ENCODE data around the gene THADA. TPM values are rescaled to one million over a fixed set of nuclear protein-coding genes. Genes with fewer than 3 reads are reported as not detected.
A peak's percentile ranks its signal among the peaks of the same experiment; 100 is the strongest.

Gene THADA
- total and polyA plus RNA-seq, 5 donors from 2014 or later = 19.1 to 52.9 (median 20.2) TPM

DNA sequence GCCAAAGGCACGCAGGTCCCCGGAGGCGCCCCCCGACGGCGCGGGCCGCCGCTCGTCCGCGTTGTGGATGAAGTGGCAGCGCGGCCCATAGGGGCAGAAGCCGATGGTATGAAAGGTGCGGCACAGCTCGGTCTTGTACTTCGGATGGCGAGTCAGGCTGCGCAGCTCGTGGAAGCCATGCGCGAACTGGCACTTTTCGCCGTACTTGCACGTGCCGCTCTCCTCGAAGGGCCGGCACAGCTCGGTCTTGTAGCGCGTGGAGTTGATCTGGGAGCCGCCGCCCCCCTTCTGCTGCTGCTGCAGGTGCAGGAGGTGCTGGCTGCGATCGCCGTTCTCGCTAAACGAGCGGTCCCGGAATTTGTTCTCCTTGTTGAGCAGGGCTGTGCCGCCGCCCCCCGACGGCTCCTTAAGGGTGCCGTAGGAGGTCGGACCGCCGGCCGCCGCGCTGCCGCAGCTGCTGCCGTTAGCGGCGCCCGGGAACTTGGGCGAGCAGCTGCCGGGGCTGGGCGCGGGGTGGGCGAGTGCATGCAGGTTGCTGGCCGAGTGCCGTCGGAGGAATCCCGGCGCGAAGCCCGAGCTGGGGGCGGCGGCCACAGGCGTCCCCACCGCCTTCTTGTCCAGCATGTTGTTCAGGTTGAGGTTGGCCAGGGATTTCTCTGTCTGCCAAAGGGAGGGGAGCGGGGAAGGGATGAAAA, 370.6 kb downstream of the THADA start:
- peaks cover 17 to 42% (median 32%) of the 10 kb centered on the region in 4 donors for H3K4me1 Mint-ChIP-seq
- peaks cover 35% of the 10 kb centered on the region for H3K36me3 ChIP-seq (ENCODE audit: control insufficient read depth, insufficient read depth, low read length)
- peaks cover 59% of the 10 kb centered on the region for H3K4me1 ChIP-seq (ENCODE audit: control insufficient read depth, insufficient read depth, low read length, poor library complexity, severe bottlenecking)
- H3K36me3 Mint-ChIP-seq = peaks cover 35% of the 10 kb centered on the region
- no peaks in the 10 kb centered on the region for H3K27me3 ChIP-seq (ENCODE audit: control insufficient read depth, insufficient read depth, low read length)
- H3K27ac ChIP-seq (ENCODE audit: insufficient read depth, low read length, poor library complexity, severe bottlenecking) = peak overlapping the region; percentile 96
- H3K4me3 Mint-ChIP-seq = peak overlapping the region; percentile 84 to 100 (median 97)
- peaks cover 0 to 4% (median 0%) of the 10 kb centered on the region in 7 donors for H3K9me3 Mint-ChIP-seq
- peak; percentile 51 to 84 (median 77) for DNase-seq
- no peak for ATAC-seq (ENCODE audit: low read depth in 2 of 2)
- H3K4me3 ChIP-seq (ENCODE audit: low read depth, low read length) = peak overlapping the region; percentile 72
- peak overlapping the region; percentile 90 to 91 (median 90) for H3K27ac Mint-ChIP-seq
- no peaks in the 10 kb centered on the region for H3K9me3 ChIP-seq (ENCODE audit: control insufficient read depth in 2 of 2, low read length in 2 of 2)
- H3K27me3 Mint-ChIP-seq = peaks cover 27% of the 10 kb centered on the region

DNA sequence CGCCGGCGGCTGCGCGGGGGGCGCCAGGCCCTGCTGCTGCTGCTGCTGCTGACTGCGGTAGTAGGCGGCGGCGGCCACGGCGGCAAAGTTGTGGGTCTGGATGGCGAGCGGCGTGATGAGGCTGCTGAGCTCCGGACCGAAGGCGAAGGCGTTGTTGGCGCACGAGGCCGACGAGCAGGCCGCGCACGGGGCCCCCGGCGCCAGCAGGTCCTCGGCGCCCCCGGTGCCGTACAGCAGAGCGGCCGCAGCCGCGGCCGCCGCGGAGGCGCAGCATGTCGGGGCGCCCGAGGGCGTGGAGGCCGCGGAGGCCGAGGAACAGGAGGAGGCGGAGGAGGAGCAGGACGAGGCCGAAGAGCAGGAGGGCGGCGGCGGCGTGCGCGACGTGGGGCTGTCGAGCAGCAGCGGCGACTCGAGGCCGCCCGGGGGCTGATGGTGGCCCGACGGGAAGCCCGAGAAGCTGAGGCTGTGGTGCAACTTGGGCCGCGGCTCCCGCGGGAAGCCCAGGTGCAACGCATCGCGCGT, 371.2 kb downstream of the THADA start:
- Mint-ChIP-seq H3K4me3 (peak overlapping the region; percentile 93 to 100 (median 97)), H3K9me3 (peaks cover 0 to 4% (median 0%) of the 10 kb centered on the region in 7 donors), H3K4me1 (peaks cover 14 to 44% (median 35%) of the 10 kb centered on the region in 4 donors), H3K27me3 (peaks cover 33% of the 10 kb centered on the region), H3K36me3 (peaks cover 34% of the 10 kb centered on the region), H3K27ac (peak overlapping the region in 2 of 3 donors; percentile 9 to 97)
- ATAC-seq (ENCODE audit: low read depth in 2 of 2) = no peak
- Histone ChIP-seq H3K36me3 (ENCODE audit: control insufficient read depth, insufficient read depth, low read length) (peaks cover 33% of the 10 kb centered on the region), H3K4me3 (ENCODE audit: low read depth, low read length) (peak overlapping the region; percentile 64), H3K9me3 (ENCODE audit: control insufficient read depth in 2 of 2, low read length in 2 of 2) (no peaks in the 10 kb centered on the region), H3K27me3 (ENCODE audit: control insufficient read depth, insufficient read depth, low read length) (no peaks in the 10 kb centered on the region), H3K4me1 (ENCODE audit: control insufficient read depth, insufficient read depth, low read length, poor library complexity, severe bottlenecking) (peaks cover 63% of the 10 kb centered on the region), H3K27ac (ENCODE audit: insufficient read depth, low read length, poor library complexity, severe bottlenecking) (peak overlapping the region; percentile 96)
- peak in 2 of 3 donors; percentile 37 to 70 for DNase-seq

DNA sequence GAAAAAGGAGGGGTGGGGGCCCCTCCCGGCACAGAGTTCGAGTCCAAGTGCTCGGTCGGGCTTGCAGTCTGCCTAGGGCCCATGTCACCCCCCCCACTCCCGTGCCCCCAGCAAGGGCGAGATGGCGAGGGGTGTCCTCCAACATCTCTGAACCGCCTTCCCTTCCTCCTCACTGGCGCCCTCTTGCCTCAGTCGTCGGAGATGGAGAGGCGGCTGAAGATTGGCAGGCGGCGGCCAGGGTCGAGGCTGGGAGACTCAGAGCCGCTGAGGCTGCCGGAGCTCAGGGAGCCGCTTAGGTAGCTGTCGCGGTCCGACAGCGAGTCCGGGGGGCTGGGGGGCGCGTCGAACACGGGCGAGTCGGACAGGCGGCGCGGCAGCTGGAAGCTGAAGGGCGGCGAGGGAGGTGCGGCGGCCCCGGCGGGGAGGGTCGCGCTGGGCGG, 371.7 kb downstream of the THADA start:
- H3K9me3 ChIP-seq (ENCODE audit: control insufficient read depth in 2 of 2, low read length in 2 of 2) = no peaks in the 10 kb centered on the region
- Mint-ChIP-seq H3K27ac (peak overlapping the region; percentile 97 to 99 (median 98)), H3K4me1 (peaks cover 10 to 43% (median 34%) of the 10 kb centered on the region in 4 donors), H3K9me3 (peaks cover 0 to 5% (median 0%) of the 10 kb centered on the region in 7 donors), H3K27me3 (peaks cover 34% of the 10 kb centered on the region), H3K4me3 (peak overlapping the region; percentile 93 to 100 (median 98)), H3K36me3 (peaks cover 31% of the 10 kb centered on the region)
- peaks cover 64% of the 10 kb centered on the region for H3K4me1 ChIP-seq (ENCODE audit: control insufficient read depth, insufficient read depth, low read length, poor library complexity, severe bottlenecking)
- H3K4me3 ChIP-seq (ENCODE audit: low read depth, low read length) = peak overlapping the region; percentile 98
- H3K27me3 ChIP-seq (ENCODE audit: control insufficient read depth, insufficient read depth, low read length) = no peaks in the 10 kb centered on the region
- no peak for ATAC-seq (ENCODE audit: low read depth in 2 of 2)
- H3K27ac ChIP-seq (ENCODE audit: insufficient read depth, low read length, poor library complexity, severe bottlenecking) = peak overlapping the region; percentile 96
- DNase-seq = peak; percentile 57 to 85 (median 80)
- H3K36me3 ChIP-seq (ENCODE audit: control insufficient read depth, insufficient read depth, low read length) = peaks cover 33% of the 10 kb centered on the region

DNA sequence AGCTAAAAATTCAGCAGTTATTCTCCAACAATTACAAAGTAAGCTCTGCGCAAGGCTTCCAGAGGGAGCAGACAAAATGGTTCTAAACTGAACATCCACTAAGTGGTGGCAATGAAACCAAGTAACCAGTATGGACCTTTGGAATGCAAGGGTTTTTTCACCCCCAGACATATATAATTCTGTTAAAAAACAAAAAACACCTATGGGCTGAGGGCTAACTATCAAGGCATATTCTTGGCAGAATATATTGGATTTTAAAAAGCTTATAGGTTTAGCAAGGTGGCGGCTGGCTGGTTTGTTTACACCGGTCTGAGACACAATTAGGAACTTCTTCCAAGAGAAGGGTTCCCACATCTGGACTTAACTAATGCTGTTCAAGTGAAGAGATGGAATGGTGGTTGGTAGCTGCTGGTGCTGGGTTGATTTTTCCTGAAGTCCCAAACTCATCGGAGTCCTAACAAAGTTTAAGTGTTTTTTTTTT, 372.3 kb downstream of the THADA start:
- Mint-ChIP-seq H3K4me3 (peak overlapping the region; percentile 93 to 100 (median 98)), H3K36me3 (peaks cover 31% of the 10 kb centered on the region), H3K27ac (peak overlapping the region; percentile 97 to 99 (median 98)), H3K4me1 (peaks cover 7 to 43% (median 35%) of the 10 kb centered on the region in 4 donors), H3K9me3 (peaks cover 0 to 5% (median 0%) of the 10 kb centered on the region in 7 donors), H3K27me3 (peaks cover 37% of the 10 kb centered on the region)
- H3K9me3 ChIP-seq (ENCODE audit: control insufficient read depth in 2 of 2, low read length in 2 of 2) = no peaks in the 10 kb centered on the region
- H3K4me3 ChIP-seq (ENCODE audit: low read depth, low read length) = peak overlapping the region; percentile 98
- H3K27me3 ChIP-seq (ENCODE audit: control insufficient read depth, insufficient read depth, low read length) = no peaks in the 10 kb centered on the region
- H3K36me3 ChIP-seq (ENCODE audit: control insufficient read depth, insufficient read depth, low read length) = peaks cover 33% of the 10 kb centered on the region
- DNase-seq (peak in 2 of 3 donors; percentile 37 to 39), ATAC-seq (ENCODE audit: low read depth in 2 of 2) (no peak)
- H3K27ac ChIP-seq (ENCODE audit: insufficient read depth, low read length, poor library complexity, severe bottlenecking) = peak overlapping the region; percentile 96
- H3K4me1 ChIP-seq (ENCODE audit: control insufficient read depth, insufficient read depth, low read length, poor library complexity, severe bottlenecking) = peaks cover 64% of the 10 kb centered on the region

DNA sequence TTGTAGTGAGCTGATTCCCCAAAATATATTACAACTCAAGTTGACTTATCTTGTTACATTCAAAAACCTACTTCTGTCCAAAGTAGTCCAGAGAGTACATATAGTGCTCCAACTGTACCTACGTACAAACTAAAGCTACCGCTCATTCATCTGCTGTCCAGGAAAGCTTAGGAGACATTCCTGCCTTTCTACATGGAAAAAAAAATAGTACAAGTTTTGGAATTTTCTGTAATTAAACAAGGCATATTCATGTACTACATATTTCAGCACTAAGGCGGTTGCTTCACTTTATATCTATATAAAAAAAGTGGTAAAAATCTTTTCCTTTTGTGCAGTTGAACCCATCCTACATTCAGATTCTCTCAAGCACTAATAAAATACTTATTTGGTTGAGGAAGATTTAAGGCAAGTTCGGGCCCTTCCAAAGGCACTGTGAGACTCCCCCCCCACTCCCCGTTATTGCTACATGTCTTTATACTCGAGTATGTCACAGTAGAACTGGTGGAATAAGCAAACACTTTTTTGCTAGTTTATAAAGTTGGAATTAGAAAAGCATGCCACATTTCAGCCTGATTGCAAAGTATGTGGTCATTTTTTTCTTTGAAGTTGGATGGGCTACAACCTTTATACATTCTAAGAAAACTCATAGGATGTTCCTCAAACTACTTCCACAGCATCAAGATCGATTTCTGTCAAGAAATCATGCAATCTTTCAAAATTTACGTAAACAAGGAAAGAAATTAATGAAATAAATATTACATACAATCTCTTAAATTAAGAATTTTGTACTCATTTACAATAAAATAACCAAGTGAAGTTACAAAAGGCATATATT, 373.1 kb downstream of the THADA start:
- Mint-ChIP-seq H3K4me3 (peak overlapping the region; percentile 92 to 97 (median 94)), H3K27ac (peak overlapping the region; percentile 97 to 98 (median 97)), H3K27me3 (peaks cover 31% of the 10 kb centered on the region), H3K9me3 (peaks cover 0 to 5% (median 0%) of the 10 kb centered on the region in 7 donors), H3K36me3 (peaks cover 31% of the 10 kb centered on the region), H3K4me1 (peaks cover 4 to 43% (median 34%) of the 10 kb centered on the region in 4 donors)
- DNase-seq (peak in 2 of 3 donors; percentile 29 to 42), ATAC-seq (ENCODE audit: low read depth in 2 of 2) (no peak)
- peak overlapping the region; percentile 96 for H3K27ac ChIP-seq (ENCODE audit: insufficient read depth, low read length, poor library complexity, severe bottlenecking)
- H3K9me3 ChIP-seq (ENCODE audit: control insufficient read depth in 2 of 2, low read length in 2 of 2) = no peaks in the 10 kb centered on the region
- peak overlapping the region; percentile 98 for H3K4me3 ChIP-seq (ENCODE audit: low read depth, low read length)
- H3K4me1 ChIP-seq (ENCODE audit: control insufficient read depth, insufficient read depth, low read length, poor library complexity, severe bottlenecking) = peaks cover 64% of the 10 kb centered on the region
- H3K36me3 ChIP-seq (ENCODE audit: control insufficient read depth, insufficient read depth, low read length) = peaks cover 33% of the 10 kb centered on the region
- H3K27me3 ChIP-seq (ENCODE audit: control insufficient read depth, insufficient read depth, low read length) = no peaks in the 10 kb centered on the region

DNA sequence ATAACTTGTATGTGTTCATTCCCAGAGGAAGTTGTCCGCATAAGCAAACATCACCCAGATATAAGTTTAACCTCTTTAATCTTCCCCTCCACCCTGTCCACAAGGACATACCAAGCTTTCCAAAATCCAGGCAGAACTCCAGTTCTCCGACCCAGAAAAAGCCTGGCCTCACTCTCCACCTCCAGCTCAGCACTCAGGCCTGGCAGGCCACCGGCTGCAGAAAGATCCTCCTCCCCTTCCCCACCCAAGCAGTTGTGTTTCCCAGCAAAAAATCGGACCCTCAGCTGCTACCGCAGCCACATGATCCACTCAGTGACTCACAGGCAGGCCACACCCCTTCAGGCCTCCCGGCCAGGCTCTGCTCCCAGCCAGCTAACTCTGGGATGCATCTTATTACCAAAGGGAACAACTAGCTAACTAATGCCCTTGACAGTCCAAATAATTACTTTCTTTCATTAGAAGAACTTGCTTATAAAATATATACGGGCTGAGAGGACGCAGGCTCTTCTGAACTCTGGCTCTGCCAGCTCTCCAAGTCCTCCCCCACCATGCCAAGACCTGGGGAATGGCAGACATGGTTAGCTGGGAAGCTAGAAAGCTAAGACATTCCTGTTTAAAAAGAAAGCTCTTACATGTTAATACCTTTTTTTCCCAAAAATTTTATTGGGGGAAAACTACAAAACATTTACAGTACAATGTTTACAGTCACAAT, 373.9 kb downstream of the THADA start:
- peaks cover 30% of the 10 kb centered on the region for H3K27me3 Mint-ChIP-seq
- H3K4me3 Mint-ChIP-seq = peak overlapping the region; percentile 92 to 97 (median 94)
- peak overlapping the region; percentile 97 to 98 (median 97) for H3K27ac Mint-ChIP-seq
- DNase-seq (peak; percentile 39 to 61 (median 49)), ATAC-seq (ENCODE audit: low read depth in 2 of 2) (no peak)
- peaks cover 31% of the 10 kb centered on the region for H3K36me3 Mint-ChIP-seq
- Histone ChIP-seq H3K27ac (ENCODE audit: insufficient read depth, low read length, poor library complexity, severe bottlenecking) (peak overlapping the region; percentile 96), H3K4me1 (ENCODE audit: control insufficient read depth, insufficient read depth, low read length, poor library complexity, severe bottlenecking) (peaks cover 64% of the 10 kb centered on the region), H3K27me3 (ENCODE audit: control insufficient read depth, insufficient read depth, low read length) (no peaks in the 10 kb centered on the region), H3K9me3 (ENCODE audit: control insufficient read depth in 2 of 2, low read length in 2 of 2) (no peaks in the 10 kb centered on the region), H3K36me3 (ENCODE audit: control insufficient read depth, insufficient read depth, low read length) (peaks cover 33% of the 10 kb centered on the region), H3K4me3 (ENCODE audit: low read depth, low read length) (peak overlapping the region; percentile 98)
- peaks cover 0 to 5% (median 0%) of the 10 kb centered on the region in 7 donors for H3K9me3 Mint-ChIP-seq
- H3K4me1 Mint-ChIP-seq = peaks cover 4 to 47% (median 35%) of the 10 kb centered on the region in 4 donors
